OCI-LY3 (cell line): ENCODE results near the gene PIEZO2.

ENCODE experiments used
- H2AFZ ChIP-seq: fragments of 200-600, 300-600 bp; shearing (Covaris generic); 2 replicates; pipeline ENCODE4 v1.6.0; 2014; ENCODE audit warnings: antibody characterized with exemption, low read depth, low read length
- H3K27ac ChIP-seq: fragments of 200-600, 300-600 bp; sonication (generic); 2 replicates; pipeline ENCODE4 v1.5.1; 2014; ENCODE audit warnings: mild to moderate bottlenecking, low read length, moderate library complexity, mixed read lengths
- H3K27me3 ChIP-seq: fragments of 200-600, 300-600 bp; sonication (generic); 2 replicates; pipeline ENCODE4 v1.6.1; 2014; ENCODE audit warnings: low read depth, low read length, mixed read lengths
- H3K36me3 ChIP-seq: fragments of 200-600, 300-600 bp; sonication (generic); replicated peaks from 2 replicates; pipeline ENCODE3; 2014; ENCODE audit warnings: low read depth, low read length, mixed read lengths
- H3K4me1 ChIP-seq: fragments of 300-600, 200-600 bp; sonication (generic); 2 replicates; pipeline ENCODE4 v1.6.1; 2014; ENCODE audit warnings: low read length, mixed read lengths
- H3K4me2 ChIP-seq: fragments of 200-600, 300-600 bp; sonication (generic); 2 replicates; pipeline ENCODE4 v1.6.1; 2014; ENCODE audit warnings: low read length, mixed read lengths
- H3K4me3 ChIP-seq: fragments of 300-600, 200-600 bp; sonication (generic); 2 replicates; pipeline ENCODE4 v1.5.1; 2014; ENCODE audit warnings: antibody characterized with exemption, mild to moderate bottlenecking, low read length, moderate library complexity
- H3K79me2 ChIP-seq: fragments of 300-600, 200-600 bp; shearing (Covaris generic); 2 replicates; pipeline ENCODE4 v1.6.1; 2014; ENCODE audit warnings: mild to moderate bottlenecking, low read length, mixed read lengths
- H3K9ac ChIP-seq: fragments of 300-600, 200-600 bp; shearing (Covaris generic); 2 replicates; pipeline ENCODE4 v1.6.0; 2014; ENCODE audit warnings: mild to moderate bottlenecking, low read length, moderate library complexity
- H3K9me3 ChIP-seq: fragments of 200-600, 300-600 bp; shearing (Covaris generic); 2 replicates; pipeline ENCODE4 v1.6.1; 2014; ENCODE audit warnings: low read length, mixed read lengths; ENCODE audit not compliant: insufficient read depth
- H4K20me1 ChIP-seq: fragments of 200-600, 300-600 bp; sonication (generic); 2 replicates; pipeline ENCODE4 v1.6.1; 2016; ENCODE audit warnings: low read length, mixed read lengths; ENCODE audit not compliant: insufficient read depth
- EZH2phosphoT487 ChIP-seq: fragments of 200-600 bp; shearing (Covaris generic); IDR thresholded peaks from 2 replicates; pipeline ENCODE4 v1.6.1; 2018; ENCODE audit warnings: antibody characterized with exemption, mixed run types, low read depth
- TF ChIP-seq, protein P1 (sequence below): fragments of 200-600, 300-600 bp; sonication (generic); IDR thresholded peaks from 2 replicates; pipeline ENCODE4 v1.5.1; 2014; ENCODE audit warnings: antibody characterized with exemption, low read length, low read depth

Gene PIEZO2

DNA sequence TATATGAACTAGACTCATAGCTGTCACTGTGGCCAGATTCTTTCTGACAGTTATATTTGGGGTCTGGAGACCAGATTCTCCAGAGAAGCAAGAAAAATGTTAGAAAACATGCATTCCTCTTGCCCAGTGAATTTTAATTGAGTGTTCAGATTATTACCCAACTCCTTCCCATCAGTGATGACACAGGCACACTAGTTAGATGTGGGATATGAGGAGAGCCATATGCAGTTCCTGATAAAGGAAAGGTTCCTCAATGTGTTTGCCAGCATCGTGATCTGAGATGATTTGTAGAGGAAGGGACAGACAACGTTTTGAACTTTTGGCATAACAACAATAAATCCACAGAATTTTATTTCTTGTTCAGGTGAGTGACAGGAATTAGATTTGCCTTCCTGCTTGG, 308.6 kb downstream of the PIEZO2 start:
- H3K4me1 ChIP-seq, result no peaks in the 10 kb centered on the region
- no peaks in the 10 kb centered on the region for H3K36me3 ChIP-seq
- no peak for TF ChIP-seq EZH2phosphoT487
- TF ChIP-seq, protein P1, sequence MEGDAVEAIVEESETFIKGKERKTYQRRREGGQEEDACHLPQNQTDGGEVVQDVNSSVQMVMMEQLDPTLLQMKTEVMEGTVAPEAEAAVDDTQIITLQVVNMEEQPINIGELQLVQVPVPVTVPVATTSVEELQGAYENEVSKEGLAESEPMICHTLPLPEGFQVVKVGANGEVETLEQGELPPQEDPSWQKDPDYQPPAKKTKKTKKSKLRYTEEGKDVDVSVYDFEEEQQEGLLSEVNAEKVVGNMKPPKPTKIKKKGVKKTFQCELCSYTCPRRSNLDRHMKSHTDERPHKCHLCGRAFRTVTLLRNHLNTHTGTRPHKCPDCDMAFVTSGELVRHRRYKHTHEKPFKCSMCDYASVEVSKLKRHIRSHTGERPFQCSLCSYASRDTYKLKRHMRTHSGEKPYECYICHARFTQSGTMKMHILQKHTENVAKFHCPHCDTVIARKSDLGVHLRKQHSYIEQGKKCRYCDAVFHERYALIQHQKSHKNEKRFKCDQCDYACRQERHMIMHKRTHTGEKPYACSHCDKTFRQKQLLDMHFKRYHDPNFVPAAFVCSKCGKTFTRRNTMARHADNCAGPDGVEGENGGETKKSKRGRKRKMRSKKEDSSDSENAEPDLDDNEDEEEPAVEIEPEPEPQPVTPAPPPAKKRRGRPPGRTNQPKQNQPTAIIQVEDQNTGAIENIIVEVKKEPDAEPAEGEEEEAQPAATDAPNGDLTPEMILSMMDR, result no peak
- no peaks in the 10 kb centered on the region for H3K9me3 ChIP-seq
- H3K27ac ChIP-seq, result no peak overlapping the region
- H4K20me1 ChIP-seq, result no peaks in the 10 kb centered on the region
- no peak overlapping the region for H3K4me2 ChIP-seq
- H3K9ac ChIP-seq, result no peak overlapping the region
- H2AFZ ChIP-seq, result no peak overlapping the region
- peaks cover 10% of the 10 kb centered on the region; the same call in 1 of the 2 replicates for H3K27me3 ChIP-seq
- H3K4me3 ChIP-seq, result no peak overlapping the region
- no peaks in the 10 kb centered on the region for H3K79me2 ChIP-seq

DNA sequence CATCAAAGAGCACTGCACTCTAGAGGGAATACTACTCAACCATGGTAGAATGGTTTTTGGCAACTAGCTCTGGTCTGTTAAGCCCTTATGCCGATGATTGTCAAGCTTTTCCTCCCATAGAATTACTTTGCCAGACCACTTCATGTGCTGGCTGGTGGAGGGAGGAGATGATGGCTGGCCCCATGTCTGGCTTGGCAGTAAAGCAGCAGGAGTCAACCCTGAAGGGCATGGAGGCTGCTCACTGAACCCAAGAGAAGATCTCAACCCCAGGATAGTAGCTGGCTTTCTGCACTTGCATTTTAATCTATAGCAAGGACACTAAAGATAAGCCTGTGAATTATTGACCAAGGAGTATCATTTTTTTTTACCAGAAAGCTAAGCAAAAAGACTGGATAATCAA, 309.9 kb downstream of the PIEZO2 start:
- no peaks in the 10 kb centered on the region for H3K36me3 ChIP-seq
- H2AFZ ChIP-seq, result no peak overlapping the region
- H3K27me3 ChIP-seq, result peaks cover 11% of the 10 kb centered on the region; the same call in 1 of the 2 replicates
- H3K79me2 ChIP-seq, result no peaks in the 10 kb centered on the region
- no peaks in the 10 kb centered on the region for H3K4me1 ChIP-seq
- no peaks in the 10 kb centered on the region for H3K9me3 ChIP-seq
- TF ChIP-seq EZH2phosphoT487, result no peak
- TF ChIP-seq, protein P1, result no peak
- H4K20me1 ChIP-seq, result no peaks in the 10 kb centered on the region
- H3K4me2 ChIP-seq, result no peak overlapping the region
- no peak overlapping the region for H3K9ac ChIP-seq
- H3K27ac ChIP-seq, result no peak overlapping the region
- H3K4me3 ChIP-seq, result no peak overlapping the region

DNA sequence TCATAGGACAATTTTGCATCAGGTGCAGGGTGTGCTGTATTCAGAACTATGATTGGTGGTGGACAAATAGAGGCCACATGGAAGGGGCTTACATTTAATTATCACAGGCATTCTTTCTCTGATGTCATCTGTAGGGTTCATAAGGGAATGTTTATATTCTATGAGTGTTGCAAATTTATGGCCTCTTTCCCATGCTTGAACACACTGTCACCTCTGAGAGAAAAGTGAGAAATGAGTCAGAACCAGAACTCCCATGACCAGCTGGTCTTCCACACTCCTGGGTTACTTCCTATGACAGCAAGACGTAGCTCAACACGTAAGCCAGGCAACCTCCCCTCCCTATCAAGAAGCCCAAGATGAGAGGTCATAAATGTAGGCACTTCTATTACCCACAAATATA, 310.8 kb downstream of the PIEZO2 start:
- Histone ChIP-seq H3K9ac (no peak overlapping the region), H3K4me3 (no peak overlapping the region), H2AFZ (no peak overlapping the region), H3K36me3 (no peaks in the 10 kb centered on the region), H3K27ac (no peak overlapping the region), H3K27me3 (peaks cover 14% of the 10 kb centered on the region; the same call in 1 of the 2 replicates), H3K79me2 (no peaks in the 10 kb centered on the region), H3K9me3 (no peaks in the 10 kb centered on the region), H4K20me1 (no peaks in the 10 kb centered on the region), H3K4me2 (no peak overlapping the region), H3K4me1 (no peaks in the 10 kb centered on the region)
- no peak for TF ChIP-seq EZH2phosphoT487
- TF ChIP-seq, protein P1, result no peak

DNA sequence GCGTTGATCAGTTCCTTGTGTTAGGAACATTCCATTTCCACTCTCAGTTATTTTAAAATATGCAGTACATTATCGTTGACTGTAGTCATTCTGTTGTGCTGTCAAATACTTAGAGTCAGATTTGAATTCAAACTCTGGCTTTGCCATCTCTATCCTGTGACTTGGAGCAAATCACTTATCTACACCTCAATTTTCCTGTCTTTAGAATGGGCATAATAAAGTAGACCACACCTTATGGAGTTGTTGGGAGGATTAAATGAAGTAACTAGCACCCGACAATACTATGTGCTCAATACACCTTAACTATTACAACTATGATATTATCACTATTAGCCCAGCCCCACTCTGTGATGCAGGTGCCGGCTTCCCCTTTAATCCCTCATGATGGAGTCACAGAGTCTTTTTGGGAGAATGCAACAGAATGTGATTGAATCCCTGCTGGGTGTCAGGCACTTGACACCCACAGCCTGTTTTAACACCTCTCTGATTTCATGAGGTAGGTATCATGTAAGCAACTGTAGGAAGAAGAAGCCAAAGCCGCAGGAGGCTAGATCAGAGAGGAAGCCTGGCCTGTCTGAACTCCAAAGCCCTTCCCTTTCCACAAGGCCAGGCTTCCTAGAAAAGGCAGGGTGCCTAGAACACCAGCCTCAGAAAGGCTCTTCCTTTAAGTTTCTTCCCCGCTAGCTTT, 315.1 kb downstream of the PIEZO2 start:
- no peak for TF ChIP-seq EZH2phosphoT487
- TF ChIP-seq, protein P1, result no peak
- Histone ChIP-seq H3K4me1 (no peaks in the 10 kb centered on the region), H3K4me2 (no peak overlapping the region), H3K9me3 (no peaks in the 10 kb centered on the region), H3K79me2 (no peaks in the 10 kb centered on the region), H2AFZ (no peak overlapping the region), H3K27me3 (peaks cover 7% of the 10 kb centered on the region; the same call in 1 of the 2 replicates), H3K9ac (no peak overlapping the region), H3K4me3 (no peak overlapping the region), H4K20me1 (no peaks in the 10 kb centered on the region), H3K27ac (no peak overlapping the region), H3K36me3 (no peaks in the 10 kb centered on the region)
